HepG2 (cell line): ENCODE results near the gene EPHX1. TPM values are rescaled to one million over a fixed set of nuclear protein-coding genes. Genes with fewer than 3 reads are reported as not detected.

Source experiments
- FOXC1 ChIP-seq: sonication (generic); formaldehyde crosslinking; IDR thresholded peaks from 2 replicates; pipeline ENCODE4 v1.8.0; 2022; ENCODE audit warnings: mild to moderate bottlenecking, missing genetic modification reagents, borderline replicate concordance
- HNRNPLL ChIP-seq: fragments of 200-400 bp; formaldehyde crosslinking; IDR thresholded peaks from 2 replicates; pipeline ENCODE4 v1.6.1; 2017; ENCODE audit warnings: mild to moderate bottlenecking, low read depth, low read length; ENCODE audit not compliant: poor library complexity, severe bottlenecking
- LCORL ChIP-seq, 2 experiments: fragments of 450-650 bp in 1 of 2; sonication (generic) in 1 of 2; formaldehyde crosslinking in 1 of 2; IDR thresholded peaks; 2 replicates each; pipeline versions ENCODE4 v1.5.0 to v1.6.1; 2017 to 2020; ENCODE audit warnings: antibody characterized with exemption in 1 of 2, missing genetic modification reagents in 1 of 2
- NFYB ChIP-seq: sonication (generic); formaldehyde crosslinking; IDR thresholded peaks from 2 replicates; pipeline ENCODE4 v1.4.0; 2020; ENCODE audit warnings: missing genetic modification reagents
- SKIL ChIP-seq: sonication (generic); formaldehyde crosslinking; IDR thresholded peaks from 2 replicates; pipeline ENCODE4 v1.8.0; 2022; ENCODE audit warnings: missing genetic modification reagents, mild to moderate bottlenecking, moderate library complexity, borderline replicate concordance
- YEATS4 ChIP-seq: sonication (generic); formaldehyde crosslinking; IDR thresholded peaks from 2 replicates; pipeline ENCODE4 v1.4.0; 2020; ENCODE audit warnings: missing genetic modification reagents, borderline replicate concordance
- ZHX2 ChIP-seq, 2 experiments: sonication (generic) in 1 of 2; formaldehyde crosslinking in 1 of 2; IDR thresholded peaks; 2 replicates each; pipeline versions ENCODE4 v1.6.1 to v1.9.0; 2014 to 2022; ENCODE audit warnings: antibody characterized with exemption in 1 of 2, borderline replicate concordance in 1 of 2, inconsistent platforms in 1 of 2, low read depth in 1 of 2, missing genetic modification reagents in 1 of 2
- ZNF234 ChIP-seq: sonication (generic); formaldehyde crosslinking; conservative IDR thresholded peaks from 2 replicates; pipeline ENCODE4 v1.5.1; 2020; ENCODE audit warnings: mild to moderate bottlenecking, missing genetic modification reagents
- ZNF296 ChIP-seq: sonication (generic); formaldehyde crosslinking; conservative IDR thresholded peaks from 2 replicates; pipeline ENCODE4 v1.5.0; 2020; ENCODE audit warnings: mild to moderate bottlenecking, missing genetic modification reagents
- polyA plus RNA-seq, 8 experiments: library from polyadenylated mRNA; depleted of rRNA in 3 of 8; stranded (reverse) in 7 of 8; unstranded in 1 of 8; fragments of >200 nt; fragmentation: Illumina TruSeq in 4 of 8; extraction: Trizol in 4 of 8; gene quantifications; 2 replicates each; pipeline versions ENCODE4 v1.2.1 to v1.2.3, GENCODE V29; 2011 to 2016; ENCODE audit warnings: low read depth in 4 of 8, missing spikeins in 1 of 8, mixed read lengths in 1 of 8; ENCODE audit not compliant: insufficient read depth in 1 of 8
- total RNA-seq, 5 experiments: library from RNA; depleted of rRNA; stranded (reverse); fragments of >200 nt; fragmentation: Illumina TruSeq; extraction: Trizol; gene quantifications; 2 replicates each; pipeline ENCODE4 v1.2.3, GENCODE V29; 2016; ENCODE audit warnings: low read depth in 1 of 5
- TF ChIP-seq, protein P1 (sequence below): sonication (generic); formaldehyde crosslinking; IDR thresholded peaks from 2 replicates; pipeline ENCODE4 v1.5.1; 2020; ENCODE audit warnings: mild to moderate bottlenecking, missing genetic modification reagents
- TF ChIP-seq, protein P2 (sequence below): sonication (generic); formaldehyde crosslinking; IDR thresholded peaks from 2 replicates; pipeline ENCODE4 v1.4.0; 2020; ENCODE audit warnings: mild to moderate bottlenecking, missing genetic modification reagents
- TF ChIP-seq, protein P3 (sequence below): sonication (generic); formaldehyde crosslinking; IDR thresholded peaks from 2 replicates; pipeline ENCODE4 v1.5.0; 2020; ENCODE audit warnings: missing genetic modification reagents

Gene EPHX1
- total and polyA plus RNA-seq, 2 of the 13 experiments (the other 11 are each of a cell fraction or from before 2014, with no cell fraction given), result 27.7 to 36.5 TPM

- TF ChIP-seq, protein P1, sequence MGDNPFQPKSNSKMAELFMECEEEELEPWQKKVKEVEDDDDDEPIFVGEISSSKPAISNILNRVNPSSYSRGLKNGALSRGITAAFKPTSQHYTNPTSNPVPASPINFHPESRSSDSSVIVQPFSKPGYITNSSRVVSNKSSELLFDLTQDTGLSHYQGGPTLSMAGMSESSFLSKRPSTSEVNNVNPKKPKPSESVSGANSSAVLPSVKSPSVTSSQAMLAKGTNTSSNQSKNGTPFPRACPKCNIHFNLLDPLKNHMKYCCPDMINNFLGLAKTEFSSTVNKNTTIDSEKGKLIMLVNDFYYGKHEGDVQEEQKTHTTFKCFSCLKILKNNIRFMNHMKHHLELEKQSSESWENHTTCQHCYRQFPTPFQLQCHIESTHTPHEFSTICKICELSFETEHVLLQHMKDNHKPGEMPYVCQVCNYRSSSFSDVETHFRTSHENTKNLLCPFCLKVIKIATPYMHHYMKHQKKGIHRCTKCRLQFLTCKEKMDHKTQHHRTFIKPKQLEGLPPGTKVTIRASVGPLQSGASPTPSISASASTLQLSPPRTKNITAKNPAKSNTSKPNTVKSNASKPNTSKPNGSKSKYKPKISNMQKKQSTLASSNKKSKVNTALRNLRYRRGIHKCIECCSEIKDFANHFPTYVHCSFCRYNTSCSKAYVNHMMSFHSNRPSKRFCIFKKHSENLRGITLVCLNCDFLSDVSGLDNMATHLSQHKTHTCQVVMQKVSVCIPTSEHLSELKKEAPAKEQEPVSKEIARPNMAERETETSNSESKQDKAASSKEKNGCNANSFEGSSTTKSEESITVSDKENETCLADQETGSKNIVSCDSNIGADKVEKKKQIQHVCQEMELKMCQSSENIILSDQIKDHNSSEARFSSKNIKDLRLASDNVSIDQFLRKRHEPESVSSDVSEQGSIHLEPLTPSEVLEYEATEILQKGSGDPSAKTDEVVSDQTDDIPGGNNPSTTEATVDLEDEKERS (CRISPR knock-in tag), result peak; percentile 28; the same call in 1 of the 2 replicates
- TF ChIP-seq ZNF296 (CRISPR knock-in tag) (0 out of 2 replicates have a peak, but pooled peaks have one; percentile 2), FOXC1 (no peak), ZNF234 (CRISPR knock-in tag) (no peak), YEATS4 (CRISPR knock-in tag) (peak; percentile 33; the same call in 1 of the 2 replicates), HNRNPLL (no peak), ZHX2 (IDR thresholded peaks at IDR 0.05; ENCODE audit: low read depth) (no peak), ZHX2 (CRISPR knock-in tag; IDR thresholded peaks at IDR 0.05; ENCODE audit: borderline replicate concordance) (no peak), SKIL (CRISPR knock-in tag) (no peak), LCORL (IDR thresholded peaks at IDR 0.05) (no peak), LCORL (CRISPR knock-in tag; IDR thresholded peaks at IDR 0.05) (no peak), NFYB (CRISPR knock-in tag) (no peak)
- TF ChIP-seq, protein P2, sequence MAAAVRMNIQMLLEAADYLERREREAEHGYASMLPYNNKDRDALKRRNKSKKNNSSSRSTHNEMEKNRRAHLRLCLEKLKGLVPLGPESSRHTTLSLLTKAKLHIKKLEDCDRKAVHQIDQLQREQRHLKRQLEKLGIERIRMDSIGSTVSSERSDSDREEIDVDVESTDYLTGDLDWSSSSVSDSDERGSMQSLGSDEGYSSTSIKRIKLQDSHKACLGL, result no peak
- TF ChIP-seq, protein P3, sequence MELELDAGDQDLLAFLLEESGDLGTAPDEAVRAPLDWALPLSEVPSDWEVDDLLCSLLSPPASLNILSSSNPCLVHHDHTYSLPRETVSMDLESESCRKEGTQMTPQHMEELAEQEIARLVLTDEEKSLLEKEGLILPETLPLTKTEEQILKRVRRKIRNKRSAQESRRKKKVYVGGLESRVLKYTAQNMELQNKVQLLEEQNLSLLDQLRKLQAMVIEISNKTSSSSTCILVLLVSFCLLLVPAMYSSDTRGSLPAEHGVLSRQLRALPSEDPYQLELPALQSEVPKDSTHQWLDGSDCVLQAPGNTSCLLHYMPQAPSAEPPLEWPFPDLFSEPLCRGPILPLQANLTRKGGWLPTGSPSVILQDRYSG, result 0 out of 2 replicates have a peak, but pooled peaks have one; percentile 20
Observed at GRCh38 chr1:225882694-225883615, 73.0 kb downstream of the EPHX1 start (continued).
